Measurements from ENCODE around the gene DCP2.

The DCP2 gene

DNA sequence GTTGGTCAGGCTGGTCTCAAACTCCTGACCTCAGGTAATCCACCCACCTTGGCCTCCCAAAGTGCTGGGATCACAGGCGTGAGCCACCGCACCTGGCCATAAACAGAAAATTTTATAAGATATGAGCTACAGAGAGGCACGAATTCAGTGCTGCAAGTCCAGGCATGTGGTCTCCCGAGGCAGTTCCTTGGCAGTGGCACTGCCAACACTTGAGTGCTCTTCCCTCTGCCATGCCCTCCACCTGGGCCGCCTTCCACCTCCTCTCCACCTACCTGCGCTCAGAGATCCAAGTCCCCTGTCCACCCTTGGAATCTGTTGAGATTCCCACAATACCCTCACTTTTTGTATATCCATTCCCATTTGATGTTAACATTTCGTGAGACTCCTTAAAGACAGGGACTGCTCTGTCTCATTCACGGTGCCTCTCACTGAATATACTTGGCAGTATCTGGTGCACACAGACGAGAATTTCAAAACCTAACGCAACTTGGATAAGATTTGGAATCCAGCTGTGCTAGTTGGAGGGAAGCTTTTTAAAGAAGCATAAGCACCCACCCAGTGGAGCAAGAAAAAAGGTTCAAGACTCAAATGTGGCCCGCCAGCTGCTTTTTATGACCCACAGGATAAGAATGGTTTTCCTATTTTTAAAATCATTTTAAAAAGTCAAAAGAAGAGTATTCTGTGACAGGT, 68.3 kb downstream of the DCP2 start:
- FAIRE-seq (no peak), DNase-seq (ENCODE audit: low spot score) (no peak)

- peak; percentile 93 for FAIRE-seq
- DNase-seq (ENCODE audit: low spot score), result peak; percentile 96
Observed at GRCh38 chr5:113047234-113047633, 70.6 kb downstream of the DCP2 start.

GRCh38 chr5:113047733-113048652, 71.4 kb downstream of the DCP2 start:
- DNase-seq (ENCODE audit: low spot score) (peak; percentile 65), FAIRE-seq (peak; percentile 12)

DNA sequence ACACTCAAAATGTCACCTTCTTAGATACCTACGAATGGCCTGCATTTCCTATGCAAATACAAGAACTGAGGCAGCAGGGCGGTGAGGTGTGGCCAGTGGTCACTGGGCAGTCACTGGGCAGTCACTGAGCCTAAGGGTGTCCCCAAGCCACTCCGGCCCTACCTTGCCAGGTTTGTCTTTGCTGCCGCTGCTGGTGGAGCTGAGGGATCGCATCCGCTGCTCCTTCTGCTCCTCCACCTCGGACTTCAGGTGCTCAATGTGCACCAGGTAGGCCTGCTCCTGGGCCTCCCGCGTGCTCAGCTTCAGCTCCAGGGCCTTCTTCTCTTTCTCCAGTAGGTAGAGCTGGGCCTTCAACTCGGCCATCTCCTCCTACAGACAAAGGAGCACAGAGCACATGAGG, 72.3 kb downstream of the DCP2 start:
- DNase-seq (ENCODE audit: low spot score) (no peak), FAIRE-seq (no peak)

GRCh38 chr5:113050721-113051382, 74.3 kb downstream of the DCP2 start:
- DNase-seq (ENCODE audit: low spot score) (peak; percentile 90), FAIRE-seq (peak; percentile 87)

DNA sequence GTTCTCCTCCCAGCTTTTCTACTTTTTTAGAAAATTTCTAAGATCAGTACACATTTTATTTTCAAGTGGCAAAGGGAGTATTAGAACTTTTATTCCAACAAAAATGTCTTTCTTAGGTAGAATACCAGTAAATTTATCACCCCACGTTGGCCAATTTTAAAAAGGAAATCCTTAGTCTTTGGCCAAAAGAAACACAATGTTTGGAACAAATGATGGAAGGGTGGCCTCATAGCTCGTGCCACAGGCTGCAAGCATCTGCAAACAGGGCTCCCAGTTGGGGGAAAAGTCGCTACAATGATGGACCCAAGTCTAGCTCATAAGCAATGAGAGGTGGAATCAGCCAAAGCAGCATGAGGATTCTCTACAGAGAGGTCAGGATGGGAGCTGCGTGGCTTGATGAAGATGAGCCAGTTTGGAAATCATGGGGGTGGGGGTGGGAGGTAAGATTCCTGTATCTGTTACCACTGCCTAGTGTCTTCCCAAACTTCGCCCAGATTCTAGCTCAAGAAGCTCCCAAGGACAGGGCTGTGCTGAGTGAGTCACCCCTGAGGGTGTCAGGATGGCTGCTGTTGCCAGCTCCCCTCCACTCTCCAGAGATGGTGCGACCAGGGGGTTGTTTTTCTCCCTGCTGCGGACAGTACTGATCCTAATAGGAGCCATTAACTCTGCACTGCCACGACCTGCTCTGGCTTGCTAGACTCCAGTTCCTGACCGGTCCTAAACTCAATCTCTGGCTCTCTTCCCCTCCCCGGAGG, 75.6 kb downstream of the DCP2 start:
- no peak for DNase-seq (ENCODE audit: low spot score)
- no peak for FAIRE-seq

- DNase-seq (ENCODE audit: low spot score), result peak; percentile 65
- no peak for FAIRE-seq
Observed at GRCh38 chr5:113053511-113053995, 77.0 kb downstream of the DCP2 start.

- DNase-seq (ENCODE audit: low spot score) (no peak), FAIRE-seq (no peak)
Observed at GRCh38 chr5:113054899-113055298, 78.3 kb downstream of the DCP2 start.

DNA sequence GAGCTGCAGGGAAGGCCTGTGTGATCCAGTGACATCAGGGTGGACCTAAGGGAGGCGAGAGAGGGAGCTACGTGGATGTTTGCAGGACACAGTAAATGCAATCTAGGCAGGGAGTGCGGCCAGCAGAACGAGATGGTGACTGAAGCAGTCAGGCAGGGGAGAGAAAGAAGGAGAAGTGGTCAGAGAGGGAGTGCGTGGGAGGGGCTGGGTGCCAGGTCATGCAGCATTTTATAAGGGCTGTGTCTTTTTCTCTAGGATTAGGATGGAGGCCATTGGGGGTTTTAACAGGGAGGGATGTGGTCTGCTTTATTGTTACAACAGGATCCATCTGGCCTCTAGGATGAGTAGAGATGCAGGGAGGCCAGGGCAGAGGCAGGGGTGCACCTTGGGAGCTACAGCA, 80.4 kb downstream of the DCP2 start:
- FAIRE-seq, result no peak
- DNase-seq (ENCODE audit: low spot score), result no peak

- no peak for FAIRE-seq
- no peak for DNase-seq (ENCODE audit: low spot score)
Observed at GRCh38 chr5:113057557-113057984, 81.0 kb downstream of the DCP2 start.

DNA sequence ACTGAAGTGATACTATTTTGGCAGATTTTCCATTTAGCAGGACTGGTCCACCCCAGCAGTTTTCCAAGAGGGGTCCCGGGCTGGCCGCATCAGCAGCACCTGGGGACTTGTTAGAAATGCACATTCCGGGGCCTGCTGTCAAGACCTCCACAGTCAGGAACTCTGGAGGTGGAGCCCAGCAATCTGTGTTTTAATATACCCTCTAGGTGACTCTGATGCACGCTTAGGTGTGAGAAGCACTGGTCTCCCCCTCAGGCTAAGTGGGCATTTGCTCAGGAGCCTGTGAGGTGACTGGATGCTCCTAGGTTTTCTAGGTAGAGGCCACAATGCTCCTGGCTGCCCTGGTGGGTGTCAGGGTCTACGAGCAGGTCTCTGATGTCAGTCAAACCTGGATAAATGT, 81.7 kb downstream of the DCP2 start:
- no peak for DNase-seq (ENCODE audit: low spot score)
- FAIRE-seq, result no peak

DNA sequence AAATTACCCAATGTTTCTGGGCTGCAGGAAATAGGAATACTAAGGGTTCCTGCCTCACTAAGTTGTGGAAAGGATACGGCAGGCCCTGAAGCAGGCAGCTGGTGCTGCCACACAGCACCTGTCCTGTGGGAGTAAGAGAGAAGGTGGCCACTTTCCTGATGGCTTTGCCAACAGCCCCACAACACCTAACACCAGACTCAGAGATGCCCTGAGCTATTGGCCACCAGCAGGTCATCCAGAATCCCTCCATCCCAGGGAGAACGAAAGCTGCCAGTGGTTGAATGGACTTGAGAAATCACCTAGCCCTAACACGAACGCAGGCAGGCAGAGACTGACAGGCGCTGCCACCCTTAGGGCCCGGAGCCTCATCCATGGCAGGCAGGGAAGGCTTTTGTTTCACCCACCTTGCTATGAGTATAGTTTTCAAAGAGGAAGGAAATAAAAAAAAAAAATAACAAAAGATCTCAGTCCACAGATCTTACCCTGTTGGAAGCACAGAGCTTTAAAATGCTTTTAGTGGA, 82.2 kb downstream of the DCP2 start:
- no peak for FAIRE-seq

DNA sequence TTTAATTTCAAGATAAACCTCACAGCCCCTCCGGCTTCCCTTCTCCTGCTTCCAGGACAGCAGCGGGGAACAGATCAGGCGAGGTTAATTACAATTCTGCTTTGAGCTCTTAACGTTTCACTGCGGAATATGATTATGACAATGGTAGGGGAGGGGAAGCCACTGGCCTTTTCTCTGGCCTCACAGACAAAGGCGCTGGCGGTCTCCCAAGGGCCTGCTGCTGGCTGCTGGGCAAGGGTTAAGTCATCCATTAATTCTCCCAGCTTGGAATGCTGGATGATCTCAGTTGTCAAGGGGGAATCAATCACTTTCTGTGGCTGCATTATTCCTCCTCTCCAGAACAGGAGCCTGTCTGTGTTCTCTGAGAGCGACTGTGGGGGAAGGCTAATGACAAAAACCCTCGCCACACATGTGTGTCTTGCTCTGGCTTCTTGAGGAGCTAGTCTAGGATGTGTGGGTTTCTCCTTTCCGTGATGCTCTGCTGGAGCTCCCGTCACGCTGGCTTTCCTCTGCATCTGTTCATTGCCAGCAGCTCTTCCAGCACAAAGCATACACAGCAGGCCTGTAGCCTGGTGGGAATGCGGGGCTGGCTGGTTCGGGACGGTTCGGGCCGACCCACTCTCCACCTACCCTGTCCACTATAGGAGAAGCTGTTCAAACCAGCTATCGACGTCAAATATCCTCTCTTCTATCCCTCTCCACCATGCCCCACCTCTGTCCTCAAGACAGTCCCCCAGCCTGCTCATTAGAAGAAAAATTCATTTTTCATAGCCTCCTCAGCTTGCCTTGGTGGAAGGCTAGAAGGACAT, 82.8 kb downstream of the DCP2 start:
- peak; percentile 99 for DNase-seq (ENCODE audit: low spot score)
- peak; percentile 99 for FAIRE-seq

More for the DNA sequence above, 82.2 kb downstream of the DCP2 start:
- DNase-seq (ENCODE audit: low spot score), result no peak

DNA sequence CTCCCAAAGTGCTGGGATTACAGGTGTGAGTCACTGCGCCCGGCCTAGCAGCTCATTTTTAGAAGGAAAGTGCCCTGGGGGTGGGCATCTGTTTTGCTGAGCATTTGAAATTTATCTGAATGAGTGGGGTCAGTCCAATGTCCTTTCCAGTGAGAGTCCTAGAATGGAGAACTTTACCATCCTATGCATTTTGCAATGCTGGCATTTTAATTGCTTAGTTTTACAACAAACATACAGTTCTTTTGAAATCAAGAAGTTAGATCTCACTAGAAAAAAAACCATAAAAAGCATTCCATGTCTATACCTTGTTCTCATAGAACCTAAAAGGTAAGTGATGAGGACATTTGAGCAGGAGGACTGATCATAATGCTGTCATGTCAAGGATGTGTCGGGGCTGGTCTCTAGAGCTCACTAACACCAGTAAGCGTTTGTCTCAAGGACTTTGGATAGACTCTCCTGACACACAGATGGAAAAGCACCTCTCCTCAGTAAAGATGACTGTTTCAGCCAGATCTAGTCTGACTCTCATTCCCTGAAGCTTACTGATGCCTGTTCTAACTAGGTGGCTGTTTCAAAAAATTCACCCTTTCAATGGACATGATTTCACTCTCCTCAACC, 83.9 kb downstream of the DCP2 start:
- DNase-seq (ENCODE audit: low spot score), result peak; percentile 20
- no peak for FAIRE-seq

GRCh38 chr5:113061846-113062780, 85.5 kb downstream of the DCP2 start:
- peak; percentile 77 for DNase-seq (ENCODE audit: low spot score)
- peak; percentile 96 for FAIRE-seq

DNA sequence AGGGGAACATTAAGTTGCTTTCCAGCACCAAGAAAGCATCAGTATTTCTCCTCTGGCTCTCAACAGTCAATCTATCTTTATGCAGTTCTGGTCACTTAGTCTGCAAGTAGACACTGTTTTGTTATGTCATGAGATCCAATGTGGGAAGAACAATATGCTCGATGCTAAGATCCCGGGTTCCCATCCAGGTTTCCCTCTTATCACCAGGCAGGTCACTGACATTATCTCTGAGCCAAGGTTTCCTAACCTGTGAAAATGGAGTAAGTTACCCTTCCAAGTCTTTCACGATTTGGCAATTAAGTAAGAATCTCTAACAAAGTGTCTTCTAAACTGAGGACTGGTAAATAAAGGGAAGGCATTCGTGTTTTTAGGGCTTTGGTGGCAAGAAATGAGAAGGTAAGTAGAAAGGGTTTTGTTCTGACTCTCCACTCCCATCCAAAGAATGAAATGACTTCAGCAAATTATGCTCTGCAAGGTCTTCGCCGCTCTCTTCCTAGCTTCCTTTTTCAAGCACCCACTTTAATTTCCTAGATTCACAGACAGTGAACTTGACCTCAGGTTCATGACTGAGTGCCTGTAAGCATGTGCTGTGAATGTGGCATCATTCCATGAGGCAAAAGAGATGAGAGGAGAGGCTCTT, 86.4 kb downstream of the DCP2 start:
- FAIRE-seq (no peak), DNase-seq (ENCODE audit: low spot score) (no peak)

GRCh38 chr5:113063927-113064326, 87.3 kb downstream of the DCP2 start:
- FAIRE-seq (no peak), DNase-seq (ENCODE audit: low spot score) (no peak)

GRCh38 chr5:113064806-113065205, 88.2 kb downstream of the DCP2 start:
- FAIRE-seq, result no peak
- DNase-seq (ENCODE audit: low spot score), result no peak

All from RCC 7860 (cell line).